Measurements from ENCODE around the gene NSD2. TPM values are rescaled to one million over a fixed set of nuclear protein-coding genes. Genes with fewer than 3 reads are reported as not detected.

NSD2 gene
- total and polyA plus RNA-seq, 9 of the 15 experiments (the other 6 are each of a cell fraction or from before 2014, with no cell fraction given): 6.4 to 126 (median 58.8) TPM

GRCh38 chr4:1870328-1870577 lies 940 bp upstream of the NSD2 start (continued):
- TF ChIP-seq GTF2F1 (IDR thresholded peaks at IDR 0.05; ENCODE audit: low read depth, low read length) (0 out of 2 replicates have a peak, but pooled peaks have one; percentile 19), BMI1 (IDR thresholded peaks at IDR 0.05; ENCODE audit: low read length) (no peak), ZFP30 (CRISPR knock-in tag; IDR thresholded peaks at IDR 0.05; ENCODE audit: borderline replicate concordance) (no peak), ZNF280A (IDR thresholded peaks at IDR 0.05; ENCODE audit: low read depth, partially characterized antibody) (no peak), SMAD1 (IDR thresholded peaks at IDR 0.05; ENCODE audit: low read depth, low read length, partially characterized antibody) (peak; percentile 9)

GRCh38 chr4:1871471-1872021 lies 353 bp downstream of the NSD2 start:
- POLR2A ChIA-PET: no interaction called here
- H3K9me1 ChIP-seq (ENCODE audit: control insufficient read depth, insufficient read depth, low read length): no peaks in the 10 kb centered on the region
- peak overlapping the region; percentile 96 for H3K27ac ChIP-seq (ENCODE audit: extremely low read depth, low read depth, low read length)
- H3K4me1 ChIP-seq (replicated peaks in 1 of 2; ENCODE audit: control insufficient read depth in 2 of 2, insufficient read depth in 2 of 2, low read length in 2 of 2): peaks cover 24 to 39% of the 10 kb centered on the region in 2 experiments
- peak overlapping the region; percentile 85; the same call in 1 of the 2 replicates for H3K4me2 ChIP-seq (ENCODE audit: insufficient read depth, low read length)
- H3K36me3 ChIP-seq (ENCODE audit: control insufficient read depth, insufficient read depth, low read length): peaks cover 12% of the 10 kb centered on the region; the same call in 1 of the 3 replicates
- no peaks in the 10 kb centered on the region for H3K27me3 ChIP-seq (ENCODE audit: control insufficient read depth in 2 of 2, insufficient read depth in 2 of 2, low read length in 2 of 2)
- no peak overlapping the region for H2AFZ ChIP-seq (ENCODE audit: low read depth, low read length)
- DNase-seq (ENCODE audit: extremely low read depth in 1 of 4, low spot score in 3 of 4) (peak in 2 of 4 experiments; percentile 50 to 84), FAIRE-seq (no peak), ATAC-seq (peak; percentile 11)
- H3K9me3 ChIP-seq (replicated peaks; ENCODE audit: control insufficient read depth, insufficient read depth, low read depth, low read length): no peaks in the 10 kb centered on the region
- peak overlapping the region; percentile 87 to 95; a peak in 3 of 4 replicates for H3K9ac ChIP-seq (ENCODE audit: insufficient read depth in 1 of 2, low read depth in 2 of 2, low read length in 2 of 2)
- 0% methylated on average over 16 of the region's 79 CpGs for WGBS (ENCODE audit: insufficient coverage, low coverage, missing lambda C conversion rate)
- intact Hi-C loops (cut with micrococcal nuclease) (loop anchor here (5.0 kb wide), 1 partner anchor 546 kb away; the partner anchor contains the start of genes CFAP99 and ZFYVE28), in situ Hi-C loops (cut with MboI) (no loop called here)
- peak overlapping the region; percentile 95 for H3K4me3 ChIP-seq
- no TSS peak for BruUV-seq (replicated peaks)
- CTCF ChIA-PET (ENCODE audit: low intra/inter-chr PET ratio): interaction anchor here (0.9 kb wide), 1 partner anchor 12 kb away, joined by 6 read pairs; no protein-coding TSS in a partner anchor
- H3K79me2 ChIP-seq (ENCODE audit: control insufficient read depth, insufficient read depth, low read length): peaks cover 57% of the 10 kb centered on the region
- H4K20me1 ChIP-seq (replicated peaks; ENCODE audit: control insufficient read depth, insufficient read depth, low read length): peaks cover 13% of the 10 kb centered on the region; the same call in 1 of the 2 replicates
- TF ChIP-seq CBX1 (IDR thresholded peaks at IDR 0.05; ENCODE audit: low read depth): no peak
- TF ChIP-seq RBBP5 (IDR thresholded peaks at IDR 0.05; ENCODE audit: borderline replicate concordance, insufficient read depth, low read length, poor library complexity, severe bottlenecking): peak; percentile 57
- TF ChIP-seq FOXK1 (CRISPR knock-in tag; IDR thresholded peaks at IDR 0.05; ENCODE audit: borderline replicate concordance): no peak
- peak in 1 of 2 experiments; percentile 22 for TF ChIP-seq E2F6 (IDR thresholded peaks at IDR 0.05; ENCODE audit: borderline replicate concordance in 1 of 2, extremely low read depth in 1 of 2, insufficient read depth in 1 of 2, insufficient read length in 1 of 2, low read depth in 1 of 2, low read length in 1 of 2, poor library complexity in 1 of 2, severe bottlenecking in 1 of 2)
- TF ChIP-seq IFI16 (CRISPR knock-in tag; IDR thresholded peaks at IDR 0.05): no peak
- no peak for TF ChIP-seq E4F1 (CRISPR knock-in tag; IDR thresholded peaks at IDR 0.05; ENCODE audit: borderline replicate concordance)
- TF ChIP-seq ZNF561 (CRISPR knock-in tag; conservative IDR thresholded peaks at IDR 0.05): no peak
- no peak for TF ChIP-seq RAD51 (IDR thresholded peaks at IDR 0.05; ENCODE audit: borderline replicate concordance, low read depth)
- TF ChIP-seq YBX1 (IDR thresholded peaks at IDR 0.05): no peak
- no peak for TF ChIP-seq MAX (CRISPR knock-in tag; IDR thresholded peaks at IDR 0.05)

Measured in K562 (cell line).